SK-N-SH (cell line): ENCODE data around the gene NFASC. TPM values are rescaled to one million over a fixed set of nuclear protein-coding genes. Genes with fewer than 3 reads are reported as not detected.

Experiments
- CTCF ChIA-PET: fragments of 300-600, 350-600 bp; formaldehyde crosslinking; extraction: SDS; loops from one replicate; lab custom pipeline; 2021; lab: Yijun Ruan, JAX
- POLR2A ChIA-PET: fragments of 350-600 bp; sonication (Branson Sonifier 250); formaldehyde crosslinking; extraction: SDS; loops from one replicate; lab custom pipeline; 2020; ENCODE audit warnings: antibody characterized with exemption, inconsistent platforms; lab: Yijun Ruan, JAX
- DNase-seq: peaks from one replicate; pipeline ENCODE4 v3.0.0; 2012
- H2AFZ ChIP-seq: fragments of 200-600 bp; sonication (generic); 2 replicates; pipeline ENCODE4 v1.8.1; 2016; ENCODE audit warnings: antibody characterized with exemption, mild to moderate bottlenecking, low read depth
- H3F3A ChIP-seq: fragments of 200-600 bp; sonication (generic); replicated peaks from 2 replicates; pipeline ENCODE3; 2016; ENCODE audit warnings: antibody characterized with exemption, mild to moderate bottlenecking; ENCODE audit not compliant: insufficient read depth
- H3K27ac ChIP-seq, 2 experiments: fragments of 200-500 bp in 1 of 2; fragments of 200-600 bp in 1 of 2; sonication (Bioruptor generic) in 1 of 2; sonication (generic), shearing (Covaris generic) in 1 of 2; 2 replicates each; pipeline versions ENCODE4 v1.5.1 to v1.6.1; 2014 to 2016; ENCODE audit warnings: low read depth in 2 of 2, inconsistent platforms in 1 of 2, low read length in 1 of 2, mild to moderate bottlenecking in 1 of 2, mixed read lengths in 1 of 2
- H3K27me3 ChIP-seq: fragments of 200-600 bp; sonication (generic), shearing (Covaris generic); 2 replicates; pipeline ENCODE4 v1.6.1; 2016; ENCODE audit warnings: mixed run types; ENCODE audit not compliant: insufficient read depth
- H3K36me3 ChIP-seq, 2 experiments: fragments of 200-500 bp in 1 of 2; fragments of 200-600 bp in 1 of 2; sonication (Bioruptor generic) in 1 of 2; sonication (generic) in 1 of 2; replicated peaks in 1 of 2; 2 replicates each; pipeline versions ENCODE3 to v1.5.1; 2014 to 2016; ENCODE audit warnings: low read length in 1 of 2, mild to moderate bottlenecking in 1 of 2; ENCODE audit not compliant: insufficient read depth in 2 of 2, control insufficient read depth in 1 of 2
- H3K4me1 ChIP-seq, 2 experiments: fragments of 200-500 bp in 1 of 2; fragments of 200-600 bp in 1 of 2; sonication (Bioruptor generic) in 1 of 2; sonication (generic), shearing (Covaris generic) in 1 of 2; 2 replicates each; pipeline versions ENCODE4 v1.5.1 to v1.6.1; 2014 to 2016; ENCODE audit warnings: low read depth in 1 of 2, low read length in 1 of 2, mixed run types in 1 of 2; ENCODE audit not compliant: insufficient read depth in 2 of 2, control insufficient read depth in 1 of 2
- H3K4me2 ChIP-seq: fragments of 200-600 bp; sonication (generic), shearing (Covaris generic); 2 replicates; pipeline ENCODE4 v1.6.1; 2017; ENCODE audit warnings: mixed run types
- H3K4me3 ChIP-seq, 2 experiments: fragments of 200-500 bp in 1 of 2; fragments of 200-600 bp in 1 of 2; sonication (Bioruptor generic) in 1 of 2; sonication (generic), shearing (Covaris generic) in 1 of 2; 2 replicates each; pipeline versions ENCODE4 v1.5.1 to v1.8.1; 2014 to 2016; ENCODE audit warnings: low read depth in 2 of 2, inconsistent platforms in 1 of 2, low read length in 1 of 2, mild to moderate bottlenecking in 1 of 2, mixed read lengths in 1 of 2, moderate library complexity in 1 of 2
- H3K79me2 ChIP-seq: fragments of 200-600 bp; sonication (generic); 2 replicates; pipeline ENCODE4 v1.8.1; 2017; ENCODE audit warnings: mild to moderate bottlenecking; ENCODE audit not compliant: insufficient read depth
- H3K9ac ChIP-seq: fragments of 200-600 bp; sonication (generic); 2 replicates; pipeline ENCODE4 v1.6.1; 2017; ENCODE audit warnings: mixed run types
- H3K9me2 ChIP-seq: fragments of 200-600 bp; sonication (generic); 2 replicates; pipeline ENCODE4 v1.6.1; 2017; ENCODE audit warnings: mixed run types
- H3K9me3 ChIP-seq: fragments of 200-600 bp; sonication (generic); 2 replicates; pipeline ENCODE4 v1.6.1; 2017; ENCODE audit warnings: mixed run types, mild to moderate bottlenecking, moderate library complexity
- H4K20me1 ChIP-seq: fragments of 200-600 bp; sonication (generic); 2 replicates; pipeline ENCODE4 v1.6.1; 2017; ENCODE audit warnings: mild to moderate bottlenecking, mixed run types; ENCODE audit not compliant: insufficient read depth
- ELF1 ChIP-seq: IDR thresholded peaks from 2 replicates; pipeline ENCODE4 v1.4.0; 2012
- EZH2phosphoT487 ChIP-seq: fragments of 200-600 bp; sonication (generic); IDR thresholded peaks from 2 replicates; pipeline ENCODE4 v1.6.1; 2017; ENCODE audit warnings: low read depth, mixed run types, mild to moderate bottlenecking, antibody characterized with exemption, moderate library complexity, borderline replicate concordance
- FOSL2 ChIP-seq: IDR thresholded peaks from 2 replicates; pipeline ENCODE4 v1.4.0; 2012; ENCODE audit warnings: low read depth, mild to moderate bottlenecking, moderate library complexity, borderline replicate concordance
- FOXJ3 ChIP-seq: sonication (generic); formaldehyde crosslinking; IDR thresholded peaks from 2 replicates; pipeline ENCODE4 v1.5.1; 2020; ENCODE audit warnings: mild to moderate bottlenecking, missing genetic modification reagents
- MXI1 ChIP-seq: IDR thresholded peaks from 2 replicates; pipeline ENCODE4 v1.6.1; 2012; ENCODE audit warnings: mild to moderate bottlenecking, low read depth, low read length, improper control_type of control experiment
- NFIC ChIP-seq: IDR thresholded peaks from 2 replicates; pipeline ENCODE4 v1.4.0; 2012; ENCODE audit warnings: borderline replicate concordance
- POLR2AphosphoS5 ChIP-seq: IDR thresholded peaks from 2 replicates; pipeline ENCODE4 v1.6.1; 2012; ENCODE audit warnings: low read depth, low read length
- RAD21 ChIP-seq: IDR thresholded peaks from 2 replicates; pipeline ENCODE4 v1.6.1; 2012; ENCODE audit warnings: mild to moderate bottlenecking, low read length
- RCOR1 ChIP-seq: fragments of 150-350 bp; IDR thresholded peaks from 2 replicates; pipeline ENCODE4 v1.6.1; 2017; ENCODE audit warnings: antibody characterized with exemption, low read length
- RFX5 ChIP-seq: IDR thresholded peaks from 2 replicates; pipeline ENCODE4 v1.6.1; 2012; ENCODE audit warnings: mild to moderate bottlenecking, improper control_type of control experiment, low read length
- SMC3 ChIP-seq: IDR thresholded peaks from 2 replicates; pipeline ENCODE4 v1.6.1; 2012; ENCODE audit warnings: low read depth, low read length, improper control_type of control experiment
- TAF1 ChIP-seq: IDR thresholded peaks from 2 replicates; pipeline ENCODE4 v1.6.1; 2012; ENCODE audit warnings: low read depth, mild to moderate bottlenecking, low read length, moderate library complexity, borderline replicate concordance
- TEAD4 ChIP-seq: IDR thresholded peaks from 2 replicates; pipeline ENCODE4 v1.4.0; 2012; ENCODE audit warnings: mild to moderate bottlenecking, borderline replicate concordance; ENCODE audit not compliant: insufficient read depth
- YY1 ChIP-seq: IDR thresholded peaks from 2 replicates; pipeline ENCODE4 v1.4.0; 2012; ENCODE audit warnings: low read depth, mild to moderate bottlenecking
- WGBS: methylation state at CpG from one replicate; pipeline ENCODE4 v1.1.6; 2017; ENCODE audit warnings: low lambda C conversion rate; 5-methylcytosine and 5-hydroxymethylcytosine counted together
- polyA plus RNA-seq, 3 experiments: library from polyadenylated mRNA; depleted of rRNA; stranded (reverse); fragments of >200 nt; gene quantifications; 2 replicates each; pipeline ENCODE4 v1.2.3, GENCODE V29; 2012
- TF ChIP-seq, protein P1 (sequence below): fragments of 200-600 bp; sonication (generic); IDR thresholded peaks from 2 replicates; pipeline ENCODE4 v1.6.1; 2017; ENCODE audit warnings: antibody characterized with exemption, mild to moderate bottlenecking, moderate library complexity
- TF ChIP-seq, protein P2 (sequence below): fragments of 150-350 bp; IDR thresholded peaks from 2 replicates; pipeline ENCODE4 v1.6.1; 2016; ENCODE audit warnings: mild to moderate bottlenecking, low read depth, low read length
- TF ChIP-seq, protein P3 (sequence below): IDR thresholded peaks from 2 replicates; pipeline ENCODE4 v1.4.0; 2012; ENCODE audit warnings: low read depth, borderline replicate concordance
- TF ChIP-seq, protein P4 (sequence below): IDR thresholded peaks from 2 replicates; pipeline ENCODE4 v1.4.0; 2012; ENCODE audit warnings: low read depth, borderline replicate concordance

The NFASC gene
- polyA plus RNA-seq, 1 of the 3 experiments (the other 2 are of a cell fraction) = 6.0 TPM

DNA sequence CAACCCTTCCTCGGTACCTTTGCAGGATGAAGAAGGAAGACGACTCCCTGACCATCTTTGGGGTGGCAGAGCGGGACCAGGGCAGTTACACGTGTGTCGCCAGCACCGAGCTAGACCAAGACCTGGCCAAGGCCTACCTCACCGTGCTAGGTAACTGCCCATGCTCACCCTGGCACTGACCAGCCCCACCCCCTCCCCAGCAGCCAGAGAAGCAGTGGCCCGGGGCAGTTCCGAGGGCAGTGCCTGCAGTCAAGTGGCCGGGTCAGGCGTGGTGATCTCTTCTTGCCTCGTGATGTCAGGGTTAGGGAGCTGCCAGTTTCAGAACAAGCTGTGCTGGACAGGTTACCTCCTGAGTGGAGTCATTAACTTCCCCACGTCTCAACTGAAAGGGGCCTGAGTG is 106.0 kb downstream of the NFASC start:
- no peak for TF ChIP-seq NFIC
- TF ChIP-seq SMC3 = no peak
- no peak for TF ChIP-seq YY1
- no peak for TF ChIP-seq RFX5
- no peak for TF ChIP-seq FOXJ3 (CRISPR knock-in tag)
- no peak for TF ChIP-seq RAD21
- no peak for TF ChIP-seq TAF1
- TF ChIP-seq POLR2AphosphoS5 = no peak
- no peak for TF ChIP-seq ELF1
- no peak for TF ChIP-seq TEAD4
- no peak for TF ChIP-seq RCOR1
- TF ChIP-seq FOSL2 = no peak
- TF ChIP-seq EZH2phosphoT487 = no peak
- TF ChIP-seq, protein P1, sequence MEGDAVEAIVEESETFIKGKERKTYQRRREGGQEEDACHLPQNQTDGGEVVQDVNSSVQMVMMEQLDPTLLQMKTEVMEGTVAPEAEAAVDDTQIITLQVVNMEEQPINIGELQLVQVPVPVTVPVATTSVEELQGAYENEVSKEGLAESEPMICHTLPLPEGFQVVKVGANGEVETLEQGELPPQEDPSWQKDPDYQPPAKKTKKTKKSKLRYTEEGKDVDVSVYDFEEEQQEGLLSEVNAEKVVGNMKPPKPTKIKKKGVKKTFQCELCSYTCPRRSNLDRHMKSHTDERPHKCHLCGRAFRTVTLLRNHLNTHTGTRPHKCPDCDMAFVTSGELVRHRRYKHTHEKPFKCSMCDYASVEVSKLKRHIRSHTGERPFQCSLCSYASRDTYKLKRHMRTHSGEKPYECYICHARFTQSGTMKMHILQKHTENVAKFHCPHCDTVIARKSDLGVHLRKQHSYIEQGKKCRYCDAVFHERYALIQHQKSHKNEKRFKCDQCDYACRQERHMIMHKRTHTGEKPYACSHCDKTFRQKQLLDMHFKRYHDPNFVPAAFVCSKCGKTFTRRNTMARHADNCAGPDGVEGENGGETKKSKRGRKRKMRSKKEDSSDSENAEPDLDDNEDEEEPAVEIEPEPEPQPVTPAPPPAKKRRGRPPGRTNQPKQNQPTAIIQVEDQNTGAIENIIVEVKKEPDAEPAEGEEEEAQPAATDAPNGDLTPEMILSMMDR = no peak
- no peak for TF ChIP-seq MXI1
- TF ChIP-seq, protein P2, sequence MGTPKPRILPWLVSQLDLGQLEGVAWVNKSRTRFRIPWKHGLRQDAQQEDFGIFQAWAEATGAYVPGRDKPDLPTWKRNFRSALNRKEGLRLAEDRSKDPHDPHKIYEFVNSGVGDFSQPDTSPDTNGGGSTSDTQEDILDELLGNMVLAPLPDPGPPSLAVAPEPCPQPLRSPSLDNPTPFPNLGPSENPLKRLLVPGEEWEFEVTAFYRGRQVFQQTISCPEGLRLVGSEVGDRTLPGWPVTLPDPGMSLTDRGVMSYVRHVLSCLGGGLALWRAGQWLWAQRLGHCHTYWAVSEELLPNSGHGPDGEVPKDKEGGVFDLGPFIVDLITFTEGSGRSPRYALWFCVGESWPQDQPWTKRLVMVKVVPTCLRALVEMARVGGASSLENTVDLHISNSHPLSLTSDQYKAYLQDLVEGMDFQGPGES = no peak
- TF ChIP-seq, protein P3, sequence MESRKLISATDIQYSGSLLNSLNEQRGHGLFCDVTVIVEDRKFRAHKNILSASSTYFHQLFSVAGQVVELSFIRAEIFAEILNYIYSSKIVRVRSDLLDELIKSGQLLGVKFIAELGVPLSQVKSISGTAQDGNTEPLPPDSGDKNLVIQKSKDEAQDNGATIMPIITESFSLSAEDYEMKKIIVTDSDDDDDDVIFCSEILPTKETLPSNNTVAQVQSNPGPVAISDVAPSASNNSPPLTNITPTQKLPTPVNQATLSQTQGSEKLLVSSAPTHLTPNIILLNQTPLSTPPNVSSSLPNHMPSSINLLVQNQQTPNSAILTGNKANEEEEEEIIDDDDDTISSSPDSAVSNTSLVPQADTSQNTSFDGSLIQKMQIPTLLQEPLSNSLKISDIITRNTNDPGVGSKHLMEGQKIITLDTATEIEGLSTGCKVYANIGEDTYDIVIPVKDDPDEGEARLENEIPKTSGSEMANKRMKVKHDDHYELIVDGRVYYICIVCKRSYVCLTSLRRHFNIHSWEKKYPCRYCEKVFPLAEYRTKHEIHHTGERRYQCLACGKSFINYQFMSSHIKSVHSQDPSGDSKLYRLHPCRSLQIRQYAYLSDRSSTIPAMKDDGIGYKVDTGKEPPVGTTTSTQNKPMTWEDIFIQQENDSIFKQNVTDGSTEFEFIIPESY = no peak
- TF ChIP-seq, protein P4, sequence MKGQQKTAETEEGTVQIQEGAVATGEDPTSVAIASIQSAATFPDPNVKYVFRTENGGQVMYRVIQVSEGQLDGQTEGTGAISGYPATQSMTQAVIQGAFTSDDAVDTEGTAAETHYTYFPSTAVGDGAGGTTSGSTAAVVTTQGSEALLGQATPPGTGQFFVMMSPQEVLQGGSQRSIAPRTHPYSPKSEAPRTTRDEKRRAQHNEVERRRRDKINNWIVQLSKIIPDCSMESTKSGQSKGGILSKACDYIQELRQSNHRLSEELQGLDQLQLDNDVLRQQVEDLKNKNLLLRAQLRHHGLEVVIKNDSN = no peak
- Histone ChIP-seq H4K20me1 (no peaks in the 10 kb centered on the region), H3K36me3 (no peaks in the 10 kb centered on the region), H3K27me3 (no peaks in the 10 kb centered on the region), H3K79me2 (no peaks in the 10 kb centered on the region), H3K9ac (no peak overlapping the region), H3K27ac (no peak overlapping the region), H3K4me1 (peaks cover 0 to 10% of the 10 kb centered on the region in 2 experiments; a peak in 2 of 4 replicates), H3K9me3 (no peaks in the 10 kb centered on the region), H3F3A (peaks cover 9% of the 10 kb centered on the region), H3K4me2 (no peak overlapping the region), H2AFZ (no peak overlapping the region), H3K4me3 (no peak overlapping the region), H3K9me2 (no peaks in the 10 kb centered on the region)
- no peak for DNase-seq
- 90% methylated on average over 8 of the region's 13 CpGs for WGBS
- ChIA-PET CTCF (interaction anchor here (0.6 to 12.3 kb wide), 27 partner anchors 8 to 484 kb away, joined by 3 to 123 read pairs (median 6); no protein-coding TSS in a partner anchor), POLR2A (interaction anchor here (0.7 kb wide), 1 partner anchor 755 kb away, joined by 3 read pairs; no protein-coding TSS in a partner anchor)
